GM12878 (cell line): ENCODE results near the gene PLEKHG1. TPM values are rescaled to one million over a fixed set of nuclear protein-coding genes. Genes with fewer than 3 reads are reported as not detected.

Experiments used
- ATAC-seq: fragments of 200-7000 bp; cut with Tn5 transposase; 3 replicates; pipeline ENCODE4 v1.9.1; 2020; ENCODE audit warnings: mild to moderate bottlenecking, moderate library complexity
- BruUV-seq: library from RNA; stranded (reverse); fragments of 400-500 nt; replicated peaks from 2 replicates; lab custom pipeline; 2021; lab: Mats Ljungman, UMichigan
- CTCF ChIA-PET: fragments of 300-600 bp; sonication (Branson Sonifier 250); formaldehyde crosslinking; extraction: SDS; loops from one replicate; lab custom pipeline; 2021; ENCODE audit warnings: inconsistent platforms; lab: Yijun Ruan, JAX
- POLR2A ChIA-PET: fragments of 350-600 bp; formaldehyde crosslinking; extraction: SDS; loops from one replicate; lab custom pipeline; 2021; ENCODE audit warnings: inconsistent platforms; lab: Charles Lee
- RAD21 ChIA-PET: fragments of 300-600 bp; sonication (Branson Sonifier 250); formaldehyde crosslinking; loops from one replicate; lab custom pipeline; 2023; ENCODE audit warnings: antibody characterized with exemption; ENCODE audit not compliant: unreplicated experiment; lab: Charles Lee
- SMC1A ChIA-PET: fragments of 300-600 bp; sonication (Branson Sonifier 250); formaldehyde crosslinking; loops from one replicate; lab custom pipeline; 2023; ENCODE audit not compliant: unreplicated experiment, uncharacterized antibody; lab: Charles Lee
- DNase-seq: peaks from one replicate; pipeline ENCODE4 v3.0.0-alpha.2; 2011; ENCODE audit warnings: low read depth, low spot score
- FAIRE-seq: peaks from 3 replicates; lab custom pipeline; 2011; peaks lifted over from hg19 to GRCh38; lab: Jason Lieb, UNC
- H2AFZ ChIP-seq: 2 replicates; pipeline ENCODE4 v1.6.0; 2011; ENCODE audit warnings: low read depth, low read length, control low read depth; ENCODE audit not compliant: control insufficient read depth
- H3K27ac ChIP-seq: 2 replicates; pipeline ENCODE4 v1.5.1; 2011; ENCODE audit warnings: control low read depth; ENCODE audit not compliant: control insufficient read depth, insufficient read depth
- H3K27me3 ChIP-seq, 2 experiments: replicated peaks in 1 of 2; 2 replicates each; pipeline versions ENCODE4 v1.6.0 to v1.6.1; 2011; ENCODE audit warnings: low read length in 1 of 2; ENCODE audit not compliant: control insufficient read depth in 2 of 2, insufficient read depth in 2 of 2
- H3K36me3 ChIP-seq, 2 experiments: 2 replicates each; pipeline ENCODE4 v1.5.1; 2011; ENCODE audit warnings: low read length in 1 of 2; ENCODE audit not compliant: control insufficient read depth in 2 of 2, insufficient read depth in 2 of 2
- H3K4me1 ChIP-seq: 2 replicates; pipeline ENCODE4 v1.6.1; 2011; ENCODE audit warnings: mild to moderate bottlenecking, low read length, moderate library complexity, mixed read lengths; ENCODE audit not compliant: control insufficient read depth, insufficient read depth
- H3K4me2 ChIP-seq: 2 replicates; pipeline ENCODE4 v1.6.0; 2011; ENCODE audit warnings: control low read depth; ENCODE audit not compliant: control insufficient read depth, insufficient read depth
- H3K4me3 ChIP-seq: fragments of 200-600 bp; sonication (generic); 2 replicates; pipeline ENCODE4 v1.5.1; 2016
- H3K79me2 ChIP-seq: 2 replicates; pipeline ENCODE4 v1.6.0; 2011; ENCODE audit warnings: low read length; ENCODE audit not compliant: control insufficient read depth, insufficient read depth
- H3K9ac ChIP-seq: 2 replicates; pipeline ENCODE4 v1.8.0; 2011; ENCODE audit warnings: low read length, control low read depth, mixed read lengths; ENCODE audit not compliant: control insufficient read depth, insufficient read depth
- H3K9me3 ChIP-seq: replicated peaks from 3 replicates; pipeline ENCODE4 v1.5.1; 2011; ENCODE audit warnings: mild to moderate bottlenecking, low read length; ENCODE audit not compliant: control insufficient read depth, insufficient read depth
- H4K20me1 ChIP-seq: 2 replicates; pipeline ENCODE4 v1.6.0; 2011; ENCODE audit not compliant: control insufficient read depth, insufficient read depth
- ASH2L ChIP-seq: fragments of 300-600, 200-600 bp; sonication (generic); IDR thresholded peaks from 2 replicates; pipeline ENCODE4 v1.6.1; 2017; ENCODE audit warnings: low read depth, mild to moderate bottlenecking, borderline replicate concordance
- BCLAF1 ChIP-seq: fragments of 450-650 bp; IDR thresholded peaks from 2 replicates; pipeline ENCODE4 v1.6.1; 2017; ENCODE audit warnings: antibody characterized with exemption, mild to moderate bottlenecking, moderate library complexity
- CHD1 ChIP-seq: IDR thresholded peaks from 2 replicates; pipeline ENCODE4 v1.6.1; 2012; ENCODE audit warnings: low read depth, low read length, improper control_type of control experiment
- EGR1 ChIP-seq, 2 experiments: IDR thresholded peaks; 1 replicate in 1 of 2; 2 replicates in 1 of 2; pipeline ENCODE4 v1.6.1; 2011 to 2012; ENCODE audit warnings: low read depth in 2 of 2, low read length in 2 of 2, borderline replicate concordance in 1 of 2, mild to moderate bottlenecking in 1 of 2, moderate library complexity in 1 of 2
- FOXK2 ChIP-seq: fragments of 450-650 bp; IDR thresholded peaks from 2 replicates; pipeline ENCODE4 v1.6.1; 2017; ENCODE audit warnings: mild to moderate bottlenecking, moderate library complexity
- FOXM1 ChIP-seq: IDR thresholded peaks from 2 replicates; pipeline ENCODE4 v1.6.1; 2012; ENCODE audit warnings: low read depth, mild to moderate bottlenecking, inconsistent platforms, low read length, moderate library complexity
- HCFC1 ChIP-seq: fragments of 150-350 bp; IDR thresholded peaks from 2 replicates; pipeline ENCODE4 v1.6.1; 2014; ENCODE audit warnings: low read length
- IRF3 ChIP-seq: fragments of 450-650 bp; IDR thresholded peaks from 2 replicates; pipeline ENCODE4 v1.6.1; 2014; ENCODE audit warnings: mild to moderate bottlenecking
- JUND ChIP-seq: IDR thresholded peaks from 2 replicates; pipeline ENCODE4 v1.6.1; 2012; ENCODE audit warnings: low read depth, mild to moderate bottlenecking, low read length, improper control_type of control experiment, moderate library complexity
- NBN ChIP-seq: fragments of 450-650 bp; IDR thresholded peaks from 2 replicates; pipeline ENCODE4 v1.6.1; 2016
- NR2C1 ChIP-seq: fragments of 450-650 bp; IDR thresholded peaks from 2 replicates; pipeline ENCODE4 v1.6.1; 2017; ENCODE audit warnings: antibody characterized with exemption, mild to moderate bottlenecking, moderate library complexity
- NR2C2 ChIP-seq: IDR thresholded peaks from 2 replicates; pipeline ENCODE4 v1.6.1; 2011; ENCODE audit warnings: borderline replicate concordance, low read depth; ENCODE audit not compliant: control insufficient read depth, insufficient read length
- NRF1 ChIP-seq: conservative IDR thresholded peaks from 2 replicates; pipeline ENCODE4 v1.6.1; 2011; ENCODE audit warnings: mild to moderate bottlenecking, low read depth, low read length, improper control_type of control experiment
- POU2F2 ChIP-seq: IDR thresholded peaks from 3 replicates; pipeline ENCODE4 v1.6.1; 2011; ENCODE audit warnings: low read depth, mild to moderate bottlenecking, low read length, borderline replicate concordance
- RCOR1 ChIP-seq: conservative IDR thresholded peaks from 2 replicates; pipeline ENCODE4 v1.6.1; 2012; ENCODE audit warnings: low read depth, low read length, improper control_type of control experiment
- SMAD1 ChIP-seq: fragments of 450-650 bp; IDR thresholded peaks from 2 replicates; pipeline ENCODE4 v1.6.1; 2018; ENCODE audit warnings: mild to moderate bottlenecking, low read depth; ENCODE audit not compliant: partially characterized antibody
- SPI1 ChIP-seq: IDR thresholded peaks from 2 replicates; pipeline ENCODE4 v1.6.1; 2011; ENCODE audit warnings: low read depth, mild to moderate bottlenecking, low read length, moderate library complexity, borderline replicate concordance; ENCODE audit not compliant: insufficient read depth
- SRF ChIP-seq, 2 experiments: IDR thresholded peaks; 2 replicates each; pipeline ENCODE4 v1.6.1; 2011; ENCODE audit warnings: low read depth in 2 of 2, low read length in 2 of 2, mild to moderate bottlenecking in 1 of 2, moderate library complexity in 1 of 2
- STAT3 ChIP-seq: IDR thresholded peaks from 2 replicates; pipeline ENCODE4 v1.6.1; 2011; ENCODE audit warnings: low read depth, low read length, improper control_type of control experiment
- WGBS: methylation state at CpG from one replicate; pipeline ENCODE4 v1.1.6; 2016; ENCODE audit warnings: low lambda C conversion rate; ENCODE audit not compliant: insufficient replicate concordance, insufficient coverage; ENCODE audit errors: missing lambda C conversion rate; 5-methylcytosine and 5-hydroxymethylcytosine counted together
- in situ Hi-C: fragments of 300-500 bp; cut with MboI; formaldehyde crosslinking; loops from 9 replicates; pipeline ENCODE4 v1.14.3; 2018; ENCODE audit warnings: mixed read lengths
- intact Hi-C: fragments of 100-400 bp; cut with micrococcal nuclease; formaldehyde crosslinking; loops from one replicate; pipeline ENCODE4 v1.14.2; 2022; ENCODE audit not compliant: unreplicated experiment
- polyA plus RNA-seq, 11 experiments: library from polyadenylated mRNA; depleted of rRNA in 4 of 11; unstranded in 6 of 11; stranded (reverse) in 5 of 11; fragments of >200 nt; fragmentation: Nextera tagmentation in 4 of 11; fragmentation: Illumina TruSeq in 1 of 11; extraction: Ambion mirVana in 4 of 11; extraction: Trizol in 1 of 11; gene quantifications; 1 replicate in 1 of 11; 2 replicates in 10 of 11; pipeline versions ENCODE4 v1.2.1 to v1.2.3, GENCODE V29; 2011 to 2016; ENCODE audit warnings: inconsistent platforms in 2 of 11, missing spikeins in 2 of 11, low read depth in 1 of 11
- total RNA-seq, 4 experiments: library from RNA; depleted of rRNA in 3 of 4; stranded (reverse); fragments of >200 nt in 3 of 4; fragmentation: Illumina TruSeq in 1 of 4; extraction: Trizol in 1 of 4; gene quantifications; 2 replicates each; pipeline versions ENCODE4 v1.2.1 to v1.2.3, GENCODE V29; 2013 to 2021

Gene PLEKHG1
- total and polyA plus RNA-seq, 10 of the 15 experiments (the other 5 are each of a cell fraction or from before 2014, with no cell fraction given) = 0.77 to 17.2 (median 4.9) TPM

- no peak for TF ChIP-seq POU2F2
- no peak for TF ChIP-seq BCLAF1
- no peak for TF ChIP-seq SMAD1
- no peak for TF ChIP-seq IRF3
- no peak for TF ChIP-seq ASH2L
- TF ChIP-seq NBN = no peak
Measured at GRCh38 chr6:150569161-150569560, 30.5 kb upstream of the PLEKHG1 start (continued).

GRCh38 chr6:150573041-150573681 is 26.5 kb upstream of the PLEKHG1 start:
- BruUV-seq = no TSS peak
- in situ Hi-C loops = no loop called here
- POLR2A ChIA-PET = no interaction called here
- TF ChIP-seq FOXM1 (no peak), NR2C2 (no peak), FOXK2 (no peak), SRF (IDR thresholded peaks at IDR 0.05; ENCODE audit: low read depth in 2 of 2, low read length in 2 of 2) (no peak), NRF1 (no peak), JUND (no peak), EGR1 (IDR thresholded peaks at IDR 0.05; ENCODE audit: borderline replicate concordance in 1 of 2, low read depth in 2 of 2, low read length in 2 of 2) (no peak), NR2C1 (no peak), HCFC1 (no peak), CHD1 (no peak), SPI1 (no peak), STAT3 (no peak), RCOR1 (no peak)

More at GRCh38 chr6:150573041-150573681, 26.5 kb upstream of the PLEKHG1 start:
- 37% methylated on average over 10 of the region's 10 CpGs for WGBS
- H3K9me3 ChIP-seq = no peaks in the 10 kb centered on the region
- no peak overlapping the region for H3K27ac ChIP-seq
- no peaks in the 10 kb centered on the region for H4K20me1 ChIP-seq
- H2AFZ ChIP-seq = no peak overlapping the region
- peaks cover 5% of the 10 kb centered on the region; the same call in 1 of the 2 replicates for H3K4me1 ChIP-seq
- SMC1A ChIA-PET = no interaction called here
- no peaks in the 10 kb centered on the region for H3K79me2 ChIP-seq
- RAD21 ChIA-PET = no interaction called here
- DNase-seq = no peak
- peaks cover 1 to 3% of the 10 kb centered on the region in 2 experiments; a peak in 3 of 4 replicates for H3K27me3 ChIP-seq
- H3K4me3 ChIP-seq = no peak overlapping the region
- CTCF ChIA-PET = interaction anchor here (0.8 kb wide), 1 partner anchor 74 kb away, joined by 3 read pairs; no protein-coding TSS in a partner anchor
- no peak overlapping the region for H3K9ac ChIP-seq
- intact Hi-C loops = no loop called here
- no peak for FAIRE-seq
- no peak for ATAC-seq
- H3K4me2 ChIP-seq = no peak overlapping the region
- no peaks in the 10 kb centered on the region for H3K36me3 ChIP-seq
